ENCODE data around the gene TP53RK. TPM values are rescaled to one million over a fixed set of nuclear protein-coding genes. Genes with fewer than 3 reads are reported as not detected.

Gene TP53RK
- total and polyA plus RNA-seq, 2 donors (not counting 1 experiment from before 2014, with no cell fraction given), result 3.1 to 22.5 TPM

DNA sequence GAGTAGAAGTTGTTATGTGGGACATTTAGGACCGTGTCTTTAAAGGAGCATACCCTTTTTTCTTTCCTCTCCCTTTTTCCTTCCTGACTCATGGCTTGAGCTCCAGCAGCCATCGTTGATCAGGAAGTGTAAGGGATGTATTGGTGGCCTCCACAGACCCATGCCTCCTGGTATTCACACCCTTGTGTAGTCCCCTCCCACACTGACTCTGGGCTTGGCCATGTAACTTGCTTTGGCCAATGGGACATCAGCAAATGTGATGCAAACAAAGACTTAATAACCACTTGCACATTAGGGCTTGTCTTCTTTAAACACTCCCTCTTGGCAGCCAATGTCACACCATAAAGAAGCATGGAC, 19.0 kb downstream of the TP53RK start:
- Mint-ChIP-seq H3K9me3 (ENCODE audit: insufficient read depth) (peaks cover 7% of the 10 kb centered on the region), H3K4me1 (no peaks in the 10 kb centered on the region), H3K4me3 (no peak overlapping the region), H3K27me3 (peaks cover 6% of the 10 kb centered on the region), H3K27ac (no peak overlapping the region)
- no peak overlapping the region for H3K9ac ChIP-seq (ENCODE audit: low read length)
- intact Hi-C loops (cut with micrococcal nuclease), result no loop called here
- no peaks in the 10 kb centered on the region for H4K20me1 ChIP-seq (ENCODE audit: control insufficient read depth, insufficient read depth, low read length, poor library complexity, severe bottlenecking)
- H3K9me3 ChIP-seq (ENCODE audit: control extremely low read depth in 1 of 3, control insufficient read depth in 2 of 3, insufficient read depth in 1 of 3, low read length in 2 of 3), result peaks cover 0 to 12% (median 9%) of the 10 kb centered on the region in 3 donors
- no peaks in the 10 kb centered on the region for H3K4me1 ChIP-seq (ENCODE audit: control insufficient read depth in 2 of 2, insufficient read depth in 2 of 2, low read length in 2 of 2)
- ChIA-PET CTCF (no interaction called here), POLR2A (no interaction called here)
- no peak for ATAC-seq (ENCODE audit: low read depth)
- no peak overlapping the region for H2AFZ ChIP-seq (ENCODE audit: insufficient read depth, low read depth, low read length, poor library complexity, severe bottlenecking)
- DNase-seq, result no peak
- no peak overlapping the region for H3K4me2 ChIP-seq (replicated peaks; ENCODE audit: low read depth, low read length, poor library complexity, severe bottlenecking)
- peaks cover 0 to 2% (median 0%) of the 10 kb centered on the region in 4 experiments for H3K27me3 ChIP-seq (replicated peaks in 1 of 4; ENCODE audit: control extremely low read depth in 1 of 4, control insufficient read depth in 3 of 4, insufficient read depth in 4 of 4, low read length in 3 of 4)
- H3K36me3 ChIP-seq (replicated peaks in 1 of 2; ENCODE audit: control extremely low read depth in 1 of 2, control insufficient read depth in 1 of 2, extremely low read depth in 1 of 2, insufficient read depth in 2 of 2, low read length in 1 of 2), result no peaks in the 10 kb centered on the region
- no peak overlapping the region for H3K27ac ChIP-seq (ENCODE audit: low read length in 2 of 2)
- WGBS (ENCODE audit: insufficient coverage), result no CpG with 5 or more reads among the region's 2 CpGs
- TF ChIP-seq EZH2 (IDR thresholded peaks at IDR 0.05; ENCODE audit: borderline replicate concordance, insufficient read depth, low read depth, low read length, poor library complexity, severe bottlenecking), result no peak
- TF ChIP-seq, protein P1, sequence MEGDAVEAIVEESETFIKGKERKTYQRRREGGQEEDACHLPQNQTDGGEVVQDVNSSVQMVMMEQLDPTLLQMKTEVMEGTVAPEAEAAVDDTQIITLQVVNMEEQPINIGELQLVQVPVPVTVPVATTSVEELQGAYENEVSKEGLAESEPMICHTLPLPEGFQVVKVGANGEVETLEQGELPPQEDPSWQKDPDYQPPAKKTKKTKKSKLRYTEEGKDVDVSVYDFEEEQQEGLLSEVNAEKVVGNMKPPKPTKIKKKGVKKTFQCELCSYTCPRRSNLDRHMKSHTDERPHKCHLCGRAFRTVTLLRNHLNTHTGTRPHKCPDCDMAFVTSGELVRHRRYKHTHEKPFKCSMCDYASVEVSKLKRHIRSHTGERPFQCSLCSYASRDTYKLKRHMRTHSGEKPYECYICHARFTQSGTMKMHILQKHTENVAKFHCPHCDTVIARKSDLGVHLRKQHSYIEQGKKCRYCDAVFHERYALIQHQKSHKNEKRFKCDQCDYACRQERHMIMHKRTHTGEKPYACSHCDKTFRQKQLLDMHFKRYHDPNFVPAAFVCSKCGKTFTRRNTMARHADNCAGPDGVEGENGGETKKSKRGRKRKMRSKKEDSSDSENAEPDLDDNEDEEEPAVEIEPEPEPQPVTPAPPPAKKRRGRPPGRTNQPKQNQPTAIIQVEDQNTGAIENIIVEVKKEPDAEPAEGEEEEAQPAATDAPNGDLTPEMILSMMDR (IDR thresholded peaks at IDR 0.05), result no peak
- no peak overlapping the region for H3K4me3 ChIP-seq (ENCODE audit: control extremely low read depth in 1 of 5, extremely low read depth in 1 of 5, insufficient read depth in 1 of 5, low read depth in 2 of 5, low read length in 4 of 5)
- H3K79me2 ChIP-seq (ENCODE audit: control insufficient read depth, insufficient read depth, low read length), result no peaks in the 10 kb centered on the region

DNA sequence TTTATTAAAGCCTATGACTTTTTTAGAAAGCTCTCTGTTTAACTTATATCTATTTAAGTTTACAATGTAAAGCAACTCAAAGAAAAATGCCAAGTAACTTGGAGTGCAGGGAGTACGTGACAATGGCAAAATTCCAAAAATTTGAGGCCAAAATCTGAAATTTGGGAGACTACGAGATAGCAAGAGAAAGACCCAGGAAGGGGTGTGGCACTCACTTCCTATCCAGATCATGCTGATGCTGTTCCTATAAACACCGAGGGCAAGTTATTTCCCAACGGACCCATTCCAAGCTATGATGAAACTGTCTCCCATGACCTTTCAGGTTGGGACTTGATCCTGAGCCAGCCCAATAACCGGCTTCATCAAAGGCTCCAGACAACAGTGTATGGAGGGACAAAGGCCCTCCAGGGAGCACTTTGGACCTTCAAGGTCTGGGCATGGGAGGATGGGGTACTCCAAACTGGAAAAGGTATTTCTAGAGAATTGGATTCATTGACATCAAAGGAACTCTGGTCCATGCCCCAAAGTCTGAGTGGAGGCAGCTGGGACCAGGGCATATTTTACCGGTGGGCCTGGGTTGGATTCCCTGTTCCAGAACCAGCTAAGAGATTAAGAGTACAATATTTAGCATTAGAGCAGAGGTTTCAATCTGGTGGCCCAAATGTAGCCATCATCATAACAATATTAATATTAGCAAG, 22.3 kb downstream of the TP53RK start:
- 92% methylated on average over 5 of the region's 6 CpGs for WGBS (ENCODE audit: insufficient coverage)
- TF ChIP-seq, protein P1 (IDR thresholded peaks at IDR 0.05), result no peak
- no peak for TF ChIP-seq EZH2 (IDR thresholded peaks at IDR 0.05; ENCODE audit: borderline replicate concordance, insufficient read depth, low read depth, low read length, poor library complexity, severe bottlenecking)
- no peak overlapping the region for H3K4me3 Mint-ChIP-seq
- H3K27me3 ChIP-seq (replicated peaks in 1 of 4; ENCODE audit: control extremely low read depth in 1 of 4, control insufficient read depth in 3 of 4, insufficient read depth in 4 of 4, low read length in 3 of 4), result peaks cover 0 to 2% (median 0%) of the 10 kb centered on the region in 4 experiments
- no peak overlapping the region for H3K4me3 ChIP-seq (ENCODE audit: control extremely low read depth in 1 of 5, extremely low read depth in 1 of 5, insufficient read depth in 1 of 5, low read depth in 2 of 5, low read length in 4 of 5)
- H2AFZ ChIP-seq (ENCODE audit: insufficient read depth, low read depth, low read length, poor library complexity, severe bottlenecking), result no peak overlapping the region
- H3K79me2 ChIP-seq (ENCODE audit: control insufficient read depth, insufficient read depth, low read length), result no peaks in the 10 kb centered on the region
- H3K9me3 ChIP-seq (ENCODE audit: control extremely low read depth in 1 of 3, control insufficient read depth in 2 of 3, insufficient read depth in 1 of 3, low read length in 2 of 3), result peaks cover 0 to 12% (median 9%) of the 10 kb centered on the region in 3 donors
- H3K9me3 Mint-ChIP-seq (ENCODE audit: insufficient read depth), result peaks cover 7% of the 10 kb centered on the region
- DNase-seq, result no peak
- no peaks in the 10 kb centered on the region for H4K20me1 ChIP-seq (ENCODE audit: control insufficient read depth, insufficient read depth, low read length, poor library complexity, severe bottlenecking)
- no peak overlapping the region for H3K27ac Mint-ChIP-seq
- POLR2A ChIA-PET, result no interaction called here
- H3K4me1 ChIP-seq (ENCODE audit: control insufficient read depth in 2 of 2, insufficient read depth in 2 of 2, low read length in 2 of 2), result no peaks in the 10 kb centered on the region
- H3K36me3 ChIP-seq (replicated peaks in 1 of 2; ENCODE audit: control extremely low read depth in 1 of 2, control insufficient read depth in 1 of 2, extremely low read depth in 1 of 2, insufficient read depth in 2 of 2, low read length in 1 of 2), result no peaks in the 10 kb centered on the region
- no peak overlapping the region for H3K27ac ChIP-seq (ENCODE audit: low read length in 2 of 2)
- H3K9ac ChIP-seq (ENCODE audit: low read length), result no peak overlapping the region
- intact Hi-C loops (cut with micrococcal nuclease), result no loop called here
- peaks cover 7% of the 10 kb centered on the region for H3K27me3 Mint-ChIP-seq
- CTCF ChIA-PET, result no interaction called here
- H3K4me2 ChIP-seq (replicated peaks; ENCODE audit: low read depth, low read length, poor library complexity, severe bottlenecking), result no peak overlapping the region
- no peaks in the 10 kb centered on the region for H3K4me1 Mint-ChIP-seq
- ATAC-seq (ENCODE audit: low read depth), result no peak

All from B cell (primary cell).